ENCODE data around the gene PGBD5. TPM values are rescaled to one million over a fixed set of nuclear protein-coding genes. Genes with fewer than 3 reads are reported as not detected.

The PGBD5 gene
- total RNA-seq, 1 experiment from 2014 or later: 37.8 TPM

- peaks cover 36% of the 10 kb centered on the region for H3K4me1 Mint-ChIP-seq (ENCODE audit: low read depth, unreplicated experiment)
- H3K4me3 Mint-ChIP-seq (ENCODE audit: low read depth, unreplicated experiment): no peak overlapping the region
- no peak overlapping the region for H3K27ac Mint-ChIP-seq (ENCODE audit: unreplicated experiment)
- DNase-seq: no peak
- CTCF ChIA-PET: interaction anchor here (0.6 kb wide), 1 partner anchor 776 kb away, joined by 5 read pairs; no protein-coding TSS in a partner anchor
- intact Hi-C loops (cut with micrococcal nuclease; ENCODE audit: unreplicated experiment): loop anchor here (1.0 to 10.0 kb wide), 5 partner anchors 142 to 1052 kb away; no protein-coding TSS in a partner anchor
- TF ChIP-seq CTCF (IDR thresholded peaks at IDR 0.05; ENCODE audit: unreplicated experiment): no peak
- no TSS peak for BruUV-seq (replicated peaks)
- no peaks in the 10 kb centered on the region for H3K27me3 Mint-ChIP-seq (ENCODE audit: unreplicated experiment)
- peaks cover 7% of the 10 kb centered on the region for H3K36me3 Mint-ChIP-seq (ENCODE audit: insufficient read depth, unreplicated experiment)
- H3K9me3 Mint-ChIP-seq (ENCODE audit: low read depth, unreplicated experiment): no peaks in the 10 kb centered on the region
Observed at GRCh38 chr1:230309646-230310177, 116.4 kb downstream of the PGBD5 start.

GRCh38 chr1:230308821-230309220 is 117.3 kb downstream of the PGBD5 start:
- Mint-ChIP-seq H3K4me1 (ENCODE audit: low read depth, unreplicated experiment) (peaks cover 36% of the 10 kb centered on the region), H3K9me3 (ENCODE audit: low read depth, unreplicated experiment) (no peaks in the 10 kb centered on the region), H3K4me3 (ENCODE audit: low read depth, unreplicated experiment) (no peak overlapping the region), H3K27me3 (ENCODE audit: unreplicated experiment) (no peaks in the 10 kb centered on the region), H3K36me3 (ENCODE audit: insufficient read depth, unreplicated experiment) (peaks cover 7% of the 10 kb centered on the region), H3K27ac (ENCODE audit: unreplicated experiment) (no peak overlapping the region)
- BruUV-seq (replicated peaks): no TSS peak
- CTCF ChIA-PET: no interaction called here
- DNase-seq: no peak
- no peak for TF ChIP-seq CTCF (IDR thresholded peaks at IDR 0.05; ENCODE audit: unreplicated experiment)
- intact Hi-C loops (cut with micrococcal nuclease; ENCODE audit: unreplicated experiment): loop anchor here (5.0 to 10.0 kb wide), 2 partner anchors 142 to 204 kb away; no protein-coding TSS in a partner anchor

- Mint-ChIP-seq H3K36me3 (ENCODE audit: insufficient read depth, unreplicated experiment) (peaks cover 7% of the 10 kb centered on the region), H3K4me1 (ENCODE audit: low read depth, unreplicated experiment) (peaks cover 36% of the 10 kb centered on the region), H3K9me3 (ENCODE audit: low read depth, unreplicated experiment) (no peaks in the 10 kb centered on the region), H3K27ac (ENCODE audit: unreplicated experiment) (peak overlapping the region; percentile 88), H3K27me3 (ENCODE audit: unreplicated experiment) (no peaks in the 10 kb centered on the region), H3K4me3 (ENCODE audit: low read depth, unreplicated experiment) (peak overlapping the region; percentile 56)
- DNase-seq: peak; percentile 97
- CTCF ChIA-PET: interaction anchor here (0.8 to 1.3 kb wide), 2 partner anchors 505 to 523 kb away, joined by 3 to 4 read pairs; no protein-coding TSS in a partner anchor
- no peak for TF ChIP-seq CTCF (IDR thresholded peaks at IDR 0.05; ENCODE audit: unreplicated experiment)
- intact Hi-C loops (cut with micrococcal nuclease; ENCODE audit: unreplicated experiment): loop anchor here (5.0 to 10.0 kb wide), 2 partner anchors 141 to 203 kb away; no protein-coding TSS in a partner anchor
- no TSS peak for BruUV-seq (replicated peaks)
Observed at GRCh38 chr1:230308039-230308438, 118.1 kb downstream of the PGBD5 start.

- BruUV-seq (replicated peaks): no TSS peak
- CTCF ChIA-PET: interaction anchor here (0.8 to 1.3 kb wide), 2 partner anchors 16 to 522 kb away, joined by 3 to 4 read pairs; no protein-coding TSS in a partner anchor
- TF ChIP-seq CTCF (IDR thresholded peaks at IDR 0.05; ENCODE audit: unreplicated experiment): no peak
- Mint-ChIP-seq H3K9me3 (ENCODE audit: low read depth, unreplicated experiment) (no peaks in the 10 kb centered on the region), H3K4me3 (ENCODE audit: low read depth, unreplicated experiment) (peak overlapping the region; percentile 56), H3K27me3 (ENCODE audit: unreplicated experiment) (no peaks in the 10 kb centered on the region), H3K4me1 (ENCODE audit: low read depth, unreplicated experiment) (peaks cover 36% of the 10 kb centered on the region), H3K27ac (ENCODE audit: unreplicated experiment) (peak overlapping the region; percentile 88), H3K36me3 (ENCODE audit: insufficient read depth, unreplicated experiment) (peaks cover 7% of the 10 kb centered on the region)
- DNase-seq: peak; percentile 80
- intact Hi-C loops (cut with micrococcal nuclease; ENCODE audit: unreplicated experiment): loop anchor here (5.0 to 10.0 kb wide), 2 partner anchors 140 to 202 kb away; no protein-coding TSS in a partner anchor
Observed at GRCh38 chr1:230307213-230307612, 118.9 kb downstream of the PGBD5 start.
